Activated naive CD4-positive, alpha-beta T cell treated with anti-CD3 and anti-CD28 coated beads, Interleukin-2, amount 50 U/mL, for 24 hours (primary cell): ENCODE data around the gene SMC1B.
A peak's percentile ranks its signal among the peaks of the same experiment; 100 is the strongest.

ENCODE experiments used
- H3K27ac Mint-ChIP-seq: one replicate; pipeline ENCODE4 v1.8.0; 2021; ENCODE audit warnings: mild to moderate bottlenecking, mixed read lengths
- H3K27me3 Mint-ChIP-seq: one replicate; pipeline ENCODE4 v1.8.0; 2021; ENCODE audit warnings: mixed read lengths
- H3K36me3 Mint-ChIP-seq: one replicate; pipeline ENCODE4 v1.8.0; 2021; ENCODE audit warnings: mixed read lengths
- H3K4me1 Mint-ChIP-seq: one replicate; pipeline ENCODE4 v1.8.0; 2021; ENCODE audit warnings: mixed read lengths
- H3K4me3 Mint-ChIP-seq: one replicate; pipeline ENCODE4 v1.8.0; 2021; ENCODE audit warnings: mild to moderate bottlenecking, mixed read lengths
- H3K9me3 Mint-ChIP-seq: one replicate; pipeline ENCODE4 v1.8.0; 2021; ENCODE audit warnings: mixed read lengths

Gene SMC1B

GRCh38 chr22:45413368-45414211, at the start of gene SMC1B, which contains the start of gene RIBC2:
TSS of gene SMC1B (minus strand) at chr22:45413599. CDS start at chr22:45413567, 32 bp downstream.
TSS of gene RIBC2 (plus strand) at chr22:45413693. CDS start at chr22:45413887, 194 bp downstream.
- H3K27ac Mint-ChIP-seq, result peak within 1 kb of the TSS; percentile 41

GRCh38 chr22:45462034-45462655, 48.7 kb upstream of the SMC1B start:
- no peak overlapping the region for H3K4me3 Mint-ChIP-seq
- no peaks in the 10 kb centered on the region for H3K4me1 Mint-ChIP-seq
- H3K27ac Mint-ChIP-seq, result no peak overlapping the region
- no peaks in the 10 kb centered on the region for H3K36me3 Mint-ChIP-seq
- H3K9me3 Mint-ChIP-seq, result no peaks in the 10 kb centered on the region
- H3K27me3 Mint-ChIP-seq, result no peaks in the 10 kb centered on the region

More at GRCh38 chr22:45413368-45414211, at the start of gene SMC1B, which contains the start of gene RIBC2:
- Mint-ChIP-seq H3K4me3 (peak within 1 kb of the TSS; percentile 83), H3K4me1 (peaks cover 7% of the 10 kb centered on the region), H3K27me3 (no peaks in the 10 kb centered on the region), H3K9me3 (no peaks in the 10 kb centered on the region), H3K36me3 (no peaks in the 10 kb centered on the region)

- H3K9me3 Mint-ChIP-seq, result no peaks in the 10 kb centered on the region
- no peaks in the 10 kb centered on the region for H3K36me3 Mint-ChIP-seq
- H3K27me3 Mint-ChIP-seq, result no peaks in the 10 kb centered on the region
- H3K4me1 Mint-ChIP-seq, result no peaks in the 10 kb centered on the region
- no peak overlapping the region for H3K4me3 Mint-ChIP-seq
- H3K27ac Mint-ChIP-seq, result no peak overlapping the region
These were observed 47.1 kb upstream of the SMC1B start for GRCh38 chr22:45460288-45461109.

- H3K4me3 Mint-ChIP-seq, result no peak overlapping the region
- no peaks in the 10 kb centered on the region for H3K9me3 Mint-ChIP-seq
- no peaks in the 10 kb centered on the region for H3K4me1 Mint-ChIP-seq
- peaks cover 2% of the 10 kb centered on the region for H3K27me3 Mint-ChIP-seq
- H3K36me3 Mint-ChIP-seq, result no peaks in the 10 kb centered on the region
- no peak overlapping the region for H3K27ac Mint-ChIP-seq
These were observed 45.8 kb upstream of the SMC1B start for GRCh38 chr22:45459235-45459634.

GRCh38 chr22:45458532-45458931, 45.1 kb upstream of the SMC1B start:
- no peaks in the 10 kb centered on the region for H3K4me1 Mint-ChIP-seq
- no peak overlapping the region for H3K27ac Mint-ChIP-seq
- H3K27me3 Mint-ChIP-seq, result peaks cover 2% of the 10 kb centered on the region
- H3K4me3 Mint-ChIP-seq, result no peak overlapping the region
- no peaks in the 10 kb centered on the region for H3K9me3 Mint-ChIP-seq
- no peaks in the 10 kb centered on the region for H3K36me3 Mint-ChIP-seq

GRCh38 chr22:45456811-45457210, 43.4 kb upstream of the SMC1B start:
- Mint-ChIP-seq H3K9me3 (no peaks in the 10 kb centered on the region), H3K27me3 (peaks cover 2% of the 10 kb centered on the region), H3K36me3 (no peaks in the 10 kb centered on the region), H3K4me3 (no peak overlapping the region), H3K27ac (no peak overlapping the region), H3K4me1 (no peaks in the 10 kb centered on the region)

- Mint-ChIP-seq H3K4me3 (no peak overlapping the region), H3K27me3 (peaks cover 2% of the 10 kb centered on the region), H3K36me3 (no peaks in the 10 kb centered on the region), H3K4me1 (no peaks in the 10 kb centered on the region), H3K9me3 (no peaks in the 10 kb centered on the region), H3K27ac (no peak overlapping the region)
These were observed 42.2 kb upstream of the SMC1B start for GRCh38 chr22:45455621-45456020.

- Mint-ChIP-seq H3K27me3 (peaks cover 2% of the 10 kb centered on the region), H3K4me3 (no peak overlapping the region), H3K9me3 (no peaks in the 10 kb centered on the region), H3K36me3 (no peaks in the 10 kb centered on the region), H3K4me1 (no peaks in the 10 kb centered on the region), H3K27ac (no peak overlapping the region)
These were observed 41.8 kb upstream of the SMC1B start for GRCh38 chr22:45455212-45455611.

- no peaks in the 10 kb centered on the region for H3K9me3 Mint-ChIP-seq
- H3K27ac Mint-ChIP-seq, result no peak overlapping the region
- H3K4me1 Mint-ChIP-seq, result no peaks in the 10 kb centered on the region
- peaks cover 2% of the 10 kb centered on the region for H3K27me3 Mint-ChIP-seq
- no peaks in the 10 kb centered on the region for H3K36me3 Mint-ChIP-seq
- H3K4me3 Mint-ChIP-seq, result no peak overlapping the region
These were observed 40.9 kb upstream of the SMC1B start for GRCh38 chr22:45454275-45454674.

- no peak overlapping the region for H3K27ac Mint-ChIP-seq
- no peaks in the 10 kb centered on the region for H3K36me3 Mint-ChIP-seq
- H3K4me1 Mint-ChIP-seq, result no peaks in the 10 kb centered on the region
- H3K27me3 Mint-ChIP-seq, result peaks cover 2% of the 10 kb centered on the region
- H3K9me3 Mint-ChIP-seq, result no peaks in the 10 kb centered on the region
- no peak overlapping the region for H3K4me3 Mint-ChIP-seq
These were observed 40.4 kb upstream of the SMC1B start for GRCh38 chr22:45453764-45454163.

- Mint-ChIP-seq H3K4me3 (no peak overlapping the region), H3K36me3 (no peaks in the 10 kb centered on the region), H3K9me3 (no peaks in the 10 kb centered on the region), H3K4me1 (no peaks in the 10 kb centered on the region), H3K27ac (no peak overlapping the region), H3K27me3 (peaks cover 2% of the 10 kb centered on the region)
These were observed 39.4 kb upstream of the SMC1B start for GRCh38 chr22:45452565-45453379.

GRCh38 chr22:45451972-45452371, 38.6 kb upstream of the SMC1B start:
- Mint-ChIP-seq H3K9me3 (no peaks in the 10 kb centered on the region), H3K4me3 (no peak overlapping the region), H3K36me3 (no peaks in the 10 kb centered on the region), H3K4me1 (no peaks in the 10 kb centered on the region), H3K27ac (no peak overlapping the region), H3K27me3 (peaks cover 2% of the 10 kb centered on the region)

- Mint-ChIP-seq H3K27me3 (peaks cover 2% of the 10 kb centered on the region), H3K4me1 (no peaks in the 10 kb centered on the region), H3K4me3 (no peak overlapping the region), H3K27ac (no peak overlapping the region), H3K36me3 (no peaks in the 10 kb centered on the region), H3K9me3 (no peaks in the 10 kb centered on the region)
These were observed 37.7 kb upstream of the SMC1B start for GRCh38 chr22:45450921-45451651.

GRCh38 chr22:45450101-45450785, 36.8 kb upstream of the SMC1B start:
- peaks cover 2% of the 10 kb centered on the region for H3K27me3 Mint-ChIP-seq
- no peaks in the 10 kb centered on the region for H3K9me3 Mint-ChIP-seq
- H3K4me1 Mint-ChIP-seq, result no peaks in the 10 kb centered on the region
- no peaks in the 10 kb centered on the region for H3K36me3 Mint-ChIP-seq
- no peak overlapping the region for H3K27ac Mint-ChIP-seq
- H3K4me3 Mint-ChIP-seq, result no peak overlapping the region
